Activated T-cell treated with anti-CD3 and anti-CD28 coated beads, Interleukin-2, amount 50 U/mL, for 4 hours (primary cell): ENCODE measurements around the gene STPG4. TPM values are rescaled to one million over a fixed set of nuclear protein-coding genes. Genes with fewer than 3 reads are reported as not detected.

ENCODE experiments used
- ATAC-seq, 2 donors: fragments of 200-7000 bp; cut with Tn5 transposase; one replicate each; pipeline ENCODE4 v1.10.0; 2021
- DNase-seq: peaks from one replicate; pipeline ENCODE4 v3.0.0-alpha.2; 2020
- H3K27me3 Mint-ChIP-seq: one replicate; pipeline ENCODE4 v1.8.0; 2021; ENCODE audit warnings: low read depth, mixed read lengths
- H3K36me3 Mint-ChIP-seq: one replicate; pipeline ENCODE4 v1.8.0; 2022; ENCODE audit warnings: mixed read lengths; ENCODE audit not compliant: insufficient read depth
- H3K4me1 Mint-ChIP-seq: one replicate; pipeline ENCODE4 v1.8.0; 2021; ENCODE audit warnings: low read depth, mixed read lengths
- H3K4me3 Mint-ChIP-seq: one replicate; pipeline ENCODE4 v1.8.0; 2021; ENCODE audit warnings: mild to moderate bottlenecking, moderate library complexity, mixed read lengths
- H3K9me3 Mint-ChIP-seq: one replicate; pipeline ENCODE4 v1.8.0; 2021; ENCODE audit warnings: mixed read lengths
- total RNA-seq, 3 donors: library from RNA; stranded (reverse); gene quantifications; one replicate each; pipeline ENCODE4 v1.2.1, GENCODE V29; 2021

Gene STPG4
- total RNA-seq, 3 donors from 2014 or later, result not detected

DNA sequence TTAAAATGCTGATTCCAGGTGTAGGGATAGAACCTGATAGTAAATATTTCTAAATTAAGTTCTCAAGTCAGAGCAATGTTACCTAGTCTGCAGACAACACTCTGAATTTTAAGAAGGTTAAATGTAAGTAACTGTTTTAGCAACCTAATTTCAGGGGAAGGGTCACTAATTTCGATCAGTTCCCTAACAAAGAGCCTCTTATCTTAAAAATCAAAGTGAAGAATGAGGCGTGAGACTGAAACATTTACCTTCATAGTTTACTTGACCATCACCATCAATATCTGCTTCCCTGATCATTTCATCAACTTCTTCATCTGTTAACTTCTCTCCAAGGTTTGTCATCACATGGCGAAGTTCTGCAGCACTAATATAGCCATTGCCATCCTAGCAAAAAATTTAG, 6.4 kb upstream of the STPG4 start:
- H3K36me3 Mint-ChIP-seq, result peaks cover 43% of the 10 kb centered on the region
- H3K9me3 Mint-ChIP-seq, result no peaks in the 10 kb centered on the region
- H3K4me1 Mint-ChIP-seq, result peaks cover 23% of the 10 kb centered on the region
- H3K4me3 Mint-ChIP-seq, result no peak overlapping the region
- no peaks in the 10 kb centered on the region for H3K27me3 Mint-ChIP-seq
- DNase-seq (no peak), ATAC-seq (no peak)

DNA sequence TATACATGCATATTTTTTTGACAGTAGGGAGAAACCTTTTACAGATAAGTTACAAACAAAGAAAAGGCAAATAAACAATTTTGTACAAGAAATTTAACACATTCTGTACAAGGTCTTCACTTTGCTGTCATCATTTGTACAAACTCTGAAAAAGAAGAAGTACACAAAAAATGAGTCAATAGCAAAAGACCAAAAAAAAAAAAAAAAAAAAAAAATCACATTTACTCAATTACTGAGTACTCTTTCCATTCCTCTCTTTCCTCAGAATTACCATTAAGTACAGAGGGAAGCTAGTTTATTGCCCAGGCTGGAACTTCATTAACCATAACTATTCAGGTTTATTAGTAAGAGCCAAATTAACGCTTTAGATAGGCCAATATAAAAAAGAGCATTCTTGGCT, 5.6 kb upstream of the STPG4 start:
- Mint-ChIP-seq H3K36me3 (peaks cover 43% of the 10 kb centered on the region), H3K9me3 (no peaks in the 10 kb centered on the region), H3K4me1 (peaks cover 26% of the 10 kb centered on the region), H3K4me3 (no peak overlapping the region), H3K27me3 (no peaks in the 10 kb centered on the region)
- DNase-seq, result no peak
- ATAC-seq, result no peak

DNA sequence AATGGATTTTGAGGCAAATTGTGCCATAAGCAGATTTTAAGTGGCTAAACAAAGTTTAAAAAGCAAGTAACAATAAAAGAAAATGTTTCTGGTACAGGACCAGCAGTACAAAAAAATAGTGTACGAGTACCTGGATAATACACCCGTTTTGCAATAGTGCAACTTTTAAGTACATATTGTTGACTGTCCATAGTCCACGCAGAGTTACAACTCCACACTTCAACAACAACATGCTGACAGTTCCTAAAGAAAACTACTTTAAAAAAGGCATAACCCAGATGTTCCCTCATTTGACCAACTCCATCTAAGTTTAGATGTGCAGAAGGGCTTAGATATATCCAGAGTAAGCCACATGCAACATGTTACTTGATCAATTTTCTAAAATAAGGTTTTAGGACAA, 5.1 kb upstream of the STPG4 start:
- Mint-ChIP-seq H3K4me1 (peaks cover 24% of the 10 kb centered on the region), H3K9me3 (no peaks in the 10 kb centered on the region), H3K27me3 (no peaks in the 10 kb centered on the region), H3K36me3 (peaks cover 40% of the 10 kb centered on the region), H3K4me3 (no peak overlapping the region)
- no peak for ATAC-seq
- no peak for DNase-seq

- no peaks in the 10 kb centered on the region for H3K9me3 Mint-ChIP-seq
- H3K4me1 Mint-ChIP-seq, result peaks cover 18% of the 10 kb centered on the region
- ATAC-seq (no peak), DNase-seq (no peak)
- H3K4me3 Mint-ChIP-seq, result no peak overlapping the region
- H3K27me3 Mint-ChIP-seq, result no peaks in the 10 kb centered on the region
- H3K36me3 Mint-ChIP-seq, result peaks cover 36% of the 10 kb centered on the region
Observed at GRCh38 chr2:47159627-47160026, 4.5 kb upstream of the STPG4 start.

GRCh38 chr2:47158576-47158975, 3.5 kb upstream of the STPG4 start:
- Mint-ChIP-seq H3K4me1 (peaks cover 18% of the 10 kb centered on the region), H3K36me3 (peaks cover 35% of the 10 kb centered on the region), H3K27me3 (no peaks in the 10 kb centered on the region), H3K4me3 (no peak overlapping the region), H3K9me3 (no peaks in the 10 kb centered on the region)
- ATAC-seq, result no peak
- DNase-seq, result no peak

- no peak for DNase-seq
- H3K36me3 Mint-ChIP-seq, result peaks cover 33% of the 10 kb centered on the region
- H3K9me3 Mint-ChIP-seq, result no peaks in the 10 kb centered on the region
- H3K27me3 Mint-ChIP-seq, result no peaks in the 10 kb centered on the region
- H3K4me3 Mint-ChIP-seq, result no peak overlapping the region
- ATAC-seq, result no peak
- H3K4me1 Mint-ChIP-seq, result peaks cover 9% of the 10 kb centered on the region
Observed at GRCh38 chr2:47152803-47153202, 2.3 kb downstream of the STPG4 start.

GRCh38 chr2:47150175-47150574, 4.9 kb downstream of the STPG4 start:
- Mint-ChIP-seq H3K9me3 (no peaks in the 10 kb centered on the region), H3K36me3 (peaks cover 30% of the 10 kb centered on the region), H3K27me3 (no peaks in the 10 kb centered on the region), H3K4me3 (no peak overlapping the region), H3K4me1 (no peaks in the 10 kb centered on the region)
- ATAC-seq, result no peak
- no peak for DNase-seq

DNA sequence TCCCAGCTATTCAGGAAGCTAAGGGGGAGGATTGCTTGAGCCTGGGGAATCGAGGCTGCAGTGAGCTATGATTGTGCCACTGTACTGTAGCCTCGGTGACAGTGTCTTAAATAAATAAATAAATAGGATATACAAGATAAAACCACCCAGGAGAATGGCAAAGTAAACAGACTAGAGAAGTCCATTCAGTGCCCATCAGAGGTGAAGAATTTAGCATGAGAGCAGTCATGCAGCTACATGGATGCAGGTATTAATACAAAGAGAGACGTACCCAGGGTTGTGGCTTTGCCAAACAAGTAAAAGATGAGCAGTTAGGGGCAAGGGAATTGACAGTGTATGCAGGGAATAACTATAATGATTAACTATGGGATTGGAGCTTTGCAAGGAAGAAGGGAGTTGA, 8.1 kb downstream of the STPG4 start:
- no peaks in the 10 kb centered on the region for H3K27me3 Mint-ChIP-seq
- H3K4me3 Mint-ChIP-seq, result no peak overlapping the region
- peaks cover 32% of the 10 kb centered on the region for H3K36me3 Mint-ChIP-seq
- DNase-seq (no peak), ATAC-seq (no peak)
- H3K4me1 Mint-ChIP-seq, result no peaks in the 10 kb centered on the region
- no peaks in the 10 kb centered on the region for H3K9me3 Mint-ChIP-seq

DNA sequence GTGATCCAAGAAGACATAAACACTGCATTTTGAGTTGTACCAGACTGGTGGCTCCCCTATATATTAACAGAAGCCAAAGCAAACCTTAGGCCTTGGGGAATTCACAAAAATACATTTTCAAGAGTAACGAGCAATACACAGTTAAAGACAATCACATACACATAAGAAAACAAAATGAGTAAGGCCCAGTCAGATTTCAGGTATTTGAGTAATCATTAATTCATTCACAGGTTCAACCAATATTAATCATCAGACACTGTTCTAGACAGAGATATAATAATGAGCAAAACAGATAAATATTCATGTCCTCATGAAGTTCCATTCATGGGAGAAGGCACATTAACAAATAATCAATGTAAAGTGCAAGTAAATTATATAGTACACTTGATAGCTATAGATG, 9.6 kb downstream of the STPG4 start:
- Mint-ChIP-seq H3K27me3 (no peaks in the 10 kb centered on the region), H3K4me1 (no peaks in the 10 kb centered on the region), H3K36me3 (peaks cover 32% of the 10 kb centered on the region), H3K9me3 (peaks cover 2% of the 10 kb centered on the region), H3K4me3 (no peak overlapping the region)
- no peak for ATAC-seq
- no peak for DNase-seq

- ATAC-seq (no peak), DNase-seq (no peak)
- peaks cover 35% of the 10 kb centered on the region for H3K36me3 Mint-ChIP-seq
- H3K4me1 Mint-ChIP-seq, result no peaks in the 10 kb centered on the region
- no peak overlapping the region for H3K4me3 Mint-ChIP-seq
- peaks cover 21% of the 10 kb centered on the region for H3K9me3 Mint-ChIP-seq
- no peaks in the 10 kb centered on the region for H3K27me3 Mint-ChIP-seq
Observed at GRCh38 chr2:47141520-47141919, 13.6 kb downstream of the STPG4 start.

GRCh38 chr2:47134386-47135090, 20.6 kb downstream of the STPG4 start:
- peaks cover 26% of the 10 kb centered on the region for H3K9me3 Mint-ChIP-seq
- no peaks in the 10 kb centered on the region for H3K4me1 Mint-ChIP-seq
- ATAC-seq, result no peak
- H3K36me3 Mint-ChIP-seq, result peaks cover 13% of the 10 kb centered on the region
- no peak for DNase-seq
- no peak overlapping the region for H3K4me3 Mint-ChIP-seq
- H3K27me3 Mint-ChIP-seq, result no peaks in the 10 kb centered on the region

- no peaks in the 10 kb centered on the region for H3K27me3 Mint-ChIP-seq
- peaks cover 16% of the 10 kb centered on the region for H3K9me3 Mint-ChIP-seq
- no peaks in the 10 kb centered on the region for H3K4me1 Mint-ChIP-seq
- peaks cover 5% of the 10 kb centered on the region for H3K36me3 Mint-ChIP-seq
- no peak for DNase-seq
- no peak for ATAC-seq
- no peak overlapping the region for H3K4me3 Mint-ChIP-seq
Observed at GRCh38 chr2:47133046-47133445, 22.1 kb downstream of the STPG4 start.

DNA sequence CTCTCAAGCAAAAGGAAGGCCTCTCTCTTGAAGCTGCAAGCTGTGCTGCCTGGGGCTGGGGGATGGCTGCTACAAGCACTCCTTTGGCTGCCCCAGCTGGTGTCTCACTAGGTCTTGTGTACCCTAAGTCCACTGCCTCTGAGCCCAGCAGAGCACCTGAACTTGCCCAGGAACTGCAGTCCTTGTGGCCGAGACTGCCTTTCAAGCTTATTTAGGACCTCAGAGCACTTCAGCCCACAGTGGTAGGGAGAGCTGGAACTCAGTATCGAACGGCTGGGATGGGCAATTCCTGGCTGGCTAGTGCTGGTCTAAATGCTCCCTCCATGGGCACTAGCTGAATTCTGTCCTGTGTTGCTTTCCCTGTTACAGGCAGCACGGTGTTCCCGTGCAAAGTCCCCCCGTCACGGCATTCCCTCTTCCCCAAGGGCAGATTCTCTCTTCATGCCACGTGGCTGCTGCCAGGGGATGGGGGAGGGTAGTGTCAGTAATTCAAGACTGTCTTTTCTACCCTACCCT, 25.9 kb downstream of the STPG4 start:
- Mint-ChIP-seq H3K4me1 (no peaks in the 10 kb centered on the region), H3K27me3 (peaks cover 3% of the 10 kb centered on the region), H3K9me3 (peaks cover 2% of the 10 kb centered on the region), H3K4me3 (no peak overlapping the region), H3K36me3 (no peaks in the 10 kb centered on the region)
- ATAC-seq (no peak), DNase-seq (no peak)

DNA sequence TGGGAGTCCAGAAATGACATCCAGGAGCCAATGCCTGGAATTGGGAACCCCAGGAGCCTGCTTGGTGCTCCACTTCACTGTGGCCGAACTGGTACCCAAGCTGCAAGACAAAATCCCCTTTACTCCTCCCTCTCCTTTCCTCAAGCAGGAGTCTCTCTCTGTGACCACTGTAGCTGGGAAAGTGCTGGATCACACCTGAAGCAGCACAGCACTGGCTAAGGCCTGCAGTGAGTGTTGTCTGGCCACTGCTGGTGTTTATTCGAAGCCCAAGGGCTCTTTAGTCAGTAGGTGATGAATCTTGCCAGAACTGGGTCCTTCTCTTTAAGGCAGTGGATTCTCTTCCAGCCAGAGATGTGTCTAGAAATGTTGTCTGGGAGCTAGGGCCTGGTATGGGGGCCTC, 26.4 kb downstream of the STPG4 start:
- H3K27me3 Mint-ChIP-seq, result peaks cover 3% of the 10 kb centered on the region
- H3K9me3 Mint-ChIP-seq, result no peaks in the 10 kb centered on the region
- DNase-seq (no peak), ATAC-seq (no peak)
- H3K4me3 Mint-ChIP-seq, result no peak overlapping the region
- H3K4me1 Mint-ChIP-seq, result no peaks in the 10 kb centered on the region
- no peaks in the 10 kb centered on the region for H3K36me3 Mint-ChIP-seq

DNA sequence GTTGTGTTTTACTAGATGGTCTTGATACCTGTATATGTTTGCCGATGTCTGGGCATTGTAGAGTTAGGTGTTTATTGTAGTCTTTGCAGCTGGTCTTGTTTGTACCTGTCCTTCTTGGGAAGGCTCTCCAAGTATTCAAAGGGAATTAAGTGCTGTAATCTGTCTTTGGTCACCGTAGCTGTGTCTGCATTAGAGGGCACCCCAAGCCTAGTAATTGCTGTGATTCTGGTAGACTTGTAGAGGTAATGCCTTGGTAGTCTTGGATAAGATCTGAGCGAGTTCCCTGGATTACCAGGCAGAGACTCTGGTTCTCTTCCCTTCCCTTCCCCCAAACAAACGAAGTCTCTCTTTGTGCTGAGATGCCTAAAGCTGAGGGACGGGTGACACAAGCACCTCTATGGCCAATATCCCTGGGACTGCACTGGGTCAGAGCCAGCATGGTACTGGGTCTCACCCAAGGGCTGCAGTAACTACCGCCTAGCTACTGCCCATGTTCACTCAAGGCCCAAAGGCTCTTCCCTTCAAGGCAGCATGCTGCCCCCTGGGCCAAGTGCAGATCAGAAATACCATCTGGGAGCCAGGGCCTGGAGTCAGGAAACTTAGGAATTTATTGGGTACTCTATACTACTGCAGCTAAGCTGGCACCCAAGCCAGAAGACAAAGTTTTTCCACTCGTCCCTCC, 27.1 kb downstream of the STPG4 start:
- DNase-seq (no peak), ATAC-seq (no peak)
- Mint-ChIP-seq H3K4me1 (no peaks in the 10 kb centered on the region), H3K4me3 (no peak overlapping the region), H3K27me3 (peaks cover 3% of the 10 kb centered on the region), H3K36me3 (no peaks in the 10 kb centered on the region), H3K9me3 (no peaks in the 10 kb centered on the region)
